HepG2 (cell line): ENCODE measurements around the gene INAFM2.

Experiments used
- CHD2 ChIP-seq: IDR thresholded peaks from 2 replicates; pipeline ENCODE4 v1.6.1; 2011; ENCODE audit warnings: low read depth, low read length, improper control_type of control experiment
- CTCF ChIP-seq: sonication (generic); formaldehyde crosslinking; IDR thresholded peaks from 2 replicates; pipeline ENCODE4 v1.5.0; 2020; ENCODE audit warnings: mild to moderate bottlenecking, missing genetic modification reagents, moderate library complexity
- E2F5 ChIP-seq: sonication (generic); formaldehyde crosslinking; conservative IDR thresholded peaks from 2 replicates; pipeline ENCODE4 v1.4.0; 2020; ENCODE audit warnings: missing genetic modification reagents
- NFRKB ChIP-seq: fragments of 450-650 bp; IDR thresholded peaks from 2 replicates; pipeline ENCODE4 v1.6.1; 2017
- NFYB ChIP-seq: sonication (generic); formaldehyde crosslinking; IDR thresholded peaks from 2 replicates; pipeline ENCODE4 v1.4.0; 2020; ENCODE audit warnings: missing genetic modification reagents
- POLR2A ChIP-seq, 2 experiments: IDR thresholded peaks; 2 replicates each; pipeline ENCODE4 v1.6.1; 2011; ENCODE audit warnings: low read depth in 2 of 2, low read length in 2 of 2, mild to moderate bottlenecking in 1 of 2, moderate library complexity in 1 of 2; ENCODE audit not compliant: insufficient read depth in 1 of 2
- SOX6 ChIP-seq, 2 experiments: fragments of 450-650 bp in 1 of 2; sonication (generic) in 1 of 2; formaldehyde crosslinking in 1 of 2; IDR thresholded peaks; 2 replicates each; pipeline versions ENCODE4 v1.4.0 to v1.6.1; 2017 to 2020; ENCODE audit warnings: antibody characterized with exemption in 1 of 2, mild to moderate bottlenecking in 1 of 2, missing genetic modification reagents in 1 of 2
- TAF1 ChIP-seq: sonication (generic); formaldehyde crosslinking; IDR thresholded peaks from 2 replicates; pipeline ENCODE4 v1.4.0; 2020; ENCODE audit warnings: missing genetic modification reagents
- ZBTB26 ChIP-seq: IDR thresholded peaks from 2 replicates; pipeline ENCODE4 v1.6.1; 2016; ENCODE audit warnings: missing compliant biosample characterization, missing genetic modification reagents, borderline replicate concordance
- ZNF318 ChIP-seq: sonication (generic); formaldehyde crosslinking; IDR thresholded peaks from 2 replicates; pipeline ENCODE4 v1.4.0; 2020; ENCODE audit warnings: mild to moderate bottlenecking, missing genetic modification reagents
- ZZZ3 ChIP-seq: sonication (generic); formaldehyde crosslinking; IDR thresholded peaks from 2 replicates; pipeline ENCODE4 v1.4.0; 2020; ENCODE audit warnings: missing genetic modification reagents, mild to moderate bottlenecking, borderline replicate concordance

GRCh38 chr15:40320409-40320808, 3.1 kb upstream of the INAFM2 start:
- no peak for TF ChIP-seq POLR2A (IDR thresholded peaks at IDR 0.05; ENCODE audit: insufficient read depth in 1 of 2, low read depth in 2 of 2, low read length in 2 of 2)
- TF ChIP-seq SOX6 (IDR thresholded peaks at IDR 0.05) = no peak
- no peak for TF ChIP-seq SOX6 (CRISPR knock-in tag; IDR thresholded peaks at IDR 0.05)
- no peak for TF ChIP-seq NFRKB
- no peak for TF ChIP-seq CHD2
- no peak for TF ChIP-seq NFYB
- no peak for TF ChIP-seq ZNF318 (CRISPR knock-in tag)
- no peak for TF ChIP-seq CTCF
- TF ChIP-seq ZBTB26 (CRISPR knock-in tag) = no peak
- TF ChIP-seq E2F5 (CRISPR knock-in tag) = no peak
- TF ChIP-seq ZZZ3 (CRISPR knock-in tag) = no peak
- TF ChIP-seq TAF1 (CRISPR knock-in tag) = no peak
